K562 (cell line): ENCODE measurements around the gene GP1BB. TPM values are rescaled to one million over a fixed set of nuclear protein-coding genes. Genes with fewer than 3 reads are reported as not detected.

Experiments
- ATF1 ChIP-seq, 2 experiments: fragments of 450-650 bp in 1 of 2; IDR thresholded peaks; 2 replicates each; pipeline ENCODE4 v1.6.1; 2016; ENCODE audit warnings: missing compliant biosample characterization in 1 of 2, missing genetic modification characterization in 1 of 2
- CREM ChIP-seq: IDR thresholded peaks from 2 replicates; pipeline ENCODE4 v1.6.1; 2014; ENCODE audit warnings: antibody characterized with exemption, low read depth
- HMBOX1 ChIP-seq: sonication (generic); IDR thresholded peaks from 2 replicates; pipeline ENCODE4 v1.6.1; 2016
- HSF4 ChIP-seq: fragments of 250-450 bp; sonication (Bioruptor Pico); IDR thresholded peaks from 2 replicates; pipeline ENCODE4 v2.1.2; 2022; ENCODE audit warnings: mild to moderate bottlenecking, moderate library complexity, borderline replicate concordance
- KDM4B ChIP-seq, 2 experiments: fragments of 450-650 bp in 1 of 2; sonication (generic) in 1 of 2; IDR thresholded peaks; 2 replicates each; pipeline ENCODE4 v1.6.1; 2016 to 2017; ENCODE audit warnings: borderline replicate concordance in 2 of 2, antibody characterized with exemption in 1 of 2, low read depth in 1 of 2, mild to moderate bottlenecking in 1 of 2
- MXI1 ChIP-seq: IDR thresholded peaks from 2 replicates; pipeline ENCODE4 v1.6.1; 2011; ENCODE audit warnings: low read depth, mild to moderate bottlenecking, improper control_type of control experiment, low read length
- SETDB1 ChIP-seq: IDR thresholded peaks from one replicate; pipeline ENCODE4 v1.6.1; 2012; ENCODE audit warnings: low read length, control low read depth, inconsistent platforms
- SRF ChIP-seq, 2 experiments: fragments of 250-450, 450-650 bp in 1 of 2; sonication (Bioruptor Pico) in 1 of 2; sonication (generic) in 1 of 2; formaldehyde crosslinking; IDR thresholded peaks; 2 replicates each; pipeline versions ENCODE4 v1.5.0 to v1.5.1; 2020 to 2022; ENCODE audit warnings: mild to moderate bottlenecking in 1 of 2, missing genetic modification reagents in 1 of 2
- ZKSCAN8 ChIP-seq: fragments of 200-800 bp; sonication (Bioruptor generic); IDR thresholded peaks from 2 replicates; pipeline ENCODE4 v1.6.1; 2016; ENCODE audit warnings: missing genetic modification characterization, missing compliant biosample characterization
- ZNF239 ChIP-seq: fragments of 250-450 bp; sonication (Bioruptor Pico); IDR thresholded peaks from 2 replicates; pipeline ENCODE4 v1.4.0; 2020; ENCODE audit warnings: mild to moderate bottlenecking
- ZNF318 ChIP-seq, 2 experiments: fragments of 450-650 bp; IDR thresholded peaks; 2 replicates each; pipeline ENCODE4 v1.6.1; 2016; ENCODE audit warnings: mild to moderate bottlenecking in 2 of 2, borderline replicate concordance in 1 of 2, low read depth in 1 of 2, moderate library complexity in 1 of 2
- ZNF583 ChIP-seq: fragments of 250-450 bp; sonication (Bioruptor Pico); IDR thresholded peaks from 2 replicates; pipeline ENCODE4 v1.4.0; 2020
- ZNF75A ChIP-seq: fragments of 450-650 bp; formaldehyde crosslinking; IDR thresholded peaks from 2 replicates; pipeline ENCODE4 v1.4.0; 2020; ENCODE audit warnings: mild to moderate bottlenecking
- polyA plus RNA-seq, 8 experiments: library from polyadenylated mRNA; depleted of rRNA in 4 of 8; stranded (reverse) in 5 of 8; unstranded in 3 of 8; fragments of >200 nt; fragmentation: Nextera tagmentation in 2 of 8; fragmentation: Illumina TruSeq in 1 of 8; extraction: Ambion mirVana in 2 of 8; extraction: Trizol in 1 of 8; gene quantifications; 2 replicates each; pipeline versions ENCODE4 v1.2.1 to v1.2.3, GENCODE V29; 2011 to 2014; ENCODE audit warnings: inconsistent platforms in 1 of 8, missing spikeins in 1 of 8
- total RNA-seq, 7 experiments: library from RNA; depleted of rRNA in 6 of 7; stranded (reverse); fragments of >200 nt in 6 of 7; fragmentation: Illumina TruSeq in 2 of 7; extraction: Trizol in 2 of 7; gene quantifications; 2 replicates each; pipeline versions ENCODE4 v1.2.1 to v1.2.3, GENCODE V29; 2011 to 2021; ENCODE audit warnings: low replicate concordance in 1 of 7

GP1BB gene
- total and polyA plus RNA-seq, 9 of the 15 experiments (the other 6 are each of a cell fraction or from before 2014, with no cell fraction given), result 0.69 to 162 (median 2.8) TPM

GRCh38 chr22:19772673-19773469 is 49.5 kb downstream of the GP1BB start (continued):
- TF ChIP-seq KDM4B (IDR thresholded peaks at IDR 0.05; ENCODE audit: borderline replicate concordance in 2 of 2, low read depth in 1 of 2) (0 out of 4 replicates have a peak, but pooled peaks of 1 of the 2 experiments have one; percentile 45), MXI1 (no peak), ATF1 (CRISPR knock-in tag; IDR thresholded peaks at IDR 0.05) (no peak), ATF1 (tag; IDR thresholded peaks at IDR 0.05) (peak; percentile 89), HMBOX1 (no peak; the same call in 1 of the 2 replicates), ZNF583 (peak; percentile 46; the same call in 1 of the 2 replicates), SETDB1 (peak; percentile 61), ZNF318 (IDR thresholded peaks at IDR 0.05; ENCODE audit: borderline replicate concordance in 1 of 2, low read depth in 1 of 2) (no peak), ZNF75A (CRISPR knock-in tag) (no peak), ZKSCAN8 (no peak), HSF4 (CRISPR knock-in tag) (peak; percentile 85), SRF (CRISPR knock-in tag; IDR thresholded peaks at IDR 0.05) (peak in 1 of 2 experiments; percentile 54; a peak in 1 of 4 replicates), CREM (peak; percentile 80), ZNF239 (CRISPR knock-in tag) (no peak)
